H1 (cell line): ENCODE data around the gene EIF4A3. TPM values are rescaled to one million over a fixed set of nuclear protein-coding genes. Genes with fewer than 3 reads are reported as not detected.

Source experiments
- BCL11A ChIP-seq, 2 experiments: IDR thresholded peaks; one replicate each; pipeline ENCODE4 v1.6.1; 2011; ENCODE audit warnings: low read depth in 2 of 2, low read length in 2 of 2, mild to moderate bottlenecking in 2 of 2
- CHD1 ChIP-seq: IDR thresholded peaks from 2 replicates; pipeline ENCODE4 v1.6.1; 2012; ENCODE audit warnings: low read depth, low read length, improper control_type of control experiment
- CHD2 ChIP-seq: IDR thresholded peaks from 2 replicates; pipeline ENCODE4 v1.6.1; 2012; ENCODE audit warnings: low read length, improper control_type of control experiment
- EGR1 ChIP-seq: IDR thresholded peaks from 2 replicates; pipeline ENCODE4 v1.6.1; 2011; ENCODE audit warnings: low read depth, low read length, borderline replicate concordance
- GTF2F1 ChIP-seq: IDR thresholded peaks from 2 replicates; pipeline ENCODE4 v1.6.1; 2012; ENCODE audit warnings: low read depth, low read length, improper control_type of control experiment, borderline replicate concordance
- JUND ChIP-seq: IDR thresholded peaks from 2 replicates; pipeline ENCODE4 v1.6.1; 2011; ENCODE audit warnings: mild to moderate bottlenecking, improper control_type of control experiment, low read length
- KDM1A ChIP-seq: fragments of 200-600, 300-600 bp; sonication (generic); IDR thresholded peaks from 2 replicates; pipeline ENCODE4 v1.7.1; 2016; ENCODE audit warnings: mild to moderate bottlenecking, low read length, borderline replicate concordance
- PHF8 ChIP-seq: fragments of 200-600 bp; sonication (generic); conservative IDR thresholded peaks from 2 replicates; pipeline ENCODE4 v1.7.1; 2012; ENCODE audit warnings: low read depth, mild to moderate bottlenecking, inconsistent platforms, low read length, moderate library complexity
- RAD21 ChIP-seq, 2 experiments: IDR thresholded peaks in 1 of 2; conservative IDR thresholded peaks in 1 of 2; 2 replicates each; pipeline ENCODE4 v1.6.1; 2011; ENCODE audit warnings: low read depth in 2 of 2, low read length in 2 of 2, improper control_type of control experiment in 1 of 2, inconsistent platforms in 1 of 2, mild to moderate bottlenecking in 1 of 2, moderate library complexity in 1 of 2
- TAF1 ChIP-seq: IDR thresholded peaks from 2 replicates; pipeline ENCODE4 v1.6.1; 2011; ENCODE audit warnings: mild to moderate bottlenecking, low read depth, low read length
- TBP ChIP-seq: IDR thresholded peaks from 2 replicates; pipeline ENCODE4 v1.6.1; 2011; ENCODE audit warnings: low read depth, low read length, improper control_type of control experiment
- TCF12 ChIP-seq: IDR thresholded peaks from 2 replicates; pipeline ENCODE4 v1.6.1; 2011; ENCODE audit warnings: low read depth, mild to moderate bottlenecking, low read length
- TEAD4 ChIP-seq: IDR thresholded peaks from 2 replicates; pipeline ENCODE4 v1.6.1; 2012; ENCODE audit warnings: low read depth, low read length, inconsistent platforms, mixed read lengths
- YY1 ChIP-seq: IDR thresholded peaks from 2 replicates; pipeline ENCODE4 v1.6.1; 2011; ENCODE audit warnings: low read depth, mild to moderate bottlenecking, low read length
- polyA plus RNA-seq, 7 experiments: library from polyadenylated mRNA; depleted of rRNA in 3 of 7; stranded (reverse) in 5 of 7; unstranded in 2 of 7; fragments of >200 nt in 5 of 7; fragments of 200-250 nt in 2 of 7; gene quantifications; 1 replicate in 5 of 7; 2 replicates in 1 of 7; 4 replicates in 1 of 7; pipeline versions ENCODE4 v1.2.1 to v1.2.3, GENCODE V29; 2011 to 2013; ENCODE audit warnings: missing spikeins in 2 of 7, mixed read lengths in 2 of 7
- total RNA-seq: library from RNA; stranded (reverse); fragmentation: NEBNext Ultra II Directional; extraction: Animal tissue kit (Norgen Biotek cat#: 25700); gene quantifications from 2 replicates; pipeline ENCODE4 v1.2.1, GENCODE V29; 2021
- TF ChIP-seq, protein P1 (sequence below): IDR thresholded peaks from 2 replicates; pipeline ENCODE4 v1.6.1; 2012; ENCODE audit warnings: inconsistent platforms

Gene EIF4A3
- total and polyA plus RNA-seq, 2 of the 8 experiments (the other 6 are each of a cell fraction or from before 2014, with no cell fraction given): 142 to 146 TPM

DNA sequence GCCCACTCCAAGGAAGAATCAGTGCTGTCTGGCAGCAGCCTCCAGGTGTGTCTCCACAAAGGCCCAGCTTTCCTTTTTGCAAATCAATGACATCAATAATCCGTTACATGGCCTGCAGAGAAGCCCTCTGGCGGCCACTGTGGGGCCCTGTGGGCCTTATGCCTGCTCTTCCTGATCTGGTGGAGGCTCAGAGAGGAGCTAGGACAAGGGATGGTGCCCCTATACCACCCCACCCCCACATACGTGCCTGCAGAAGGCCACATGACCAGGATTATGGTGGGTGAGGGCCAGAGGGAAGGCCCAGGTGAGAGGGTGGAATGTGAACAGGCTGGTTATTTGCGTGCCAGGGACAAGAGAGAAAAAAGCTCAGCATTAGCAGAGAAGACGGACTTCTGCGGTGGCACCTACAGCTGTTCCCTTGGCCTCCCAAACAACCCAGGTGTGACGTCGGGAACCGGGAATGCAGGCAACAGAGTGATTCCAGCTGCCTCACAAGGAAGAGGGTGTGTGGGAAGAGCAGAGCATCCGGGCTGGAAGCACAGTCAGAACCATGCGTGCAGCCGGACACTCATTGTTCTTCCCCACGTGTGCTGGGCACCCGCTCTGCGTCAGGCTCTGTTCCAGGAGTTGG is 22.5 kb downstream of the EIF4A3 start (continued):
- TF ChIP-seq CHD2 (no peak), CHD1 (no peak), PHF8 (0 out of 2 replicates have a peak, but pooled peaks have one; percentile 27), GTF2F1 (no peak), BCL11A (IDR thresholded peaks at IDR 0.05; ENCODE audit: low read depth in 2 of 2, low read length in 2 of 2) (no peak), TBP (peak; percentile 44; the same call in 1 of the 2 replicates), KDM1A (peak; percentile 30; the same call in 1 of the 2 replicates), TAF1 (peak; percentile 61; the same call in 1 of the 2 replicates), TCF12 (0 out of 2 replicates have a peak, but pooled peaks have one; percentile 64), JUND (peak; percentile 49), EGR1 (no peak), TEAD4 (peak; percentile 43), YY1 (0 out of 2 replicates have a peak, but pooled peaks have one; percentile 16), RAD21 (IDR thresholded peaks at IDR 0.05 in 1 of 2, conservative IDR thresholded peaks at IDR 0.05 in 1 of 2; ENCODE audit: low read depth in 2 of 2, low read length in 2 of 2) (peak; percentile 58 to 70)
- TF ChIP-seq, protein P1, sequence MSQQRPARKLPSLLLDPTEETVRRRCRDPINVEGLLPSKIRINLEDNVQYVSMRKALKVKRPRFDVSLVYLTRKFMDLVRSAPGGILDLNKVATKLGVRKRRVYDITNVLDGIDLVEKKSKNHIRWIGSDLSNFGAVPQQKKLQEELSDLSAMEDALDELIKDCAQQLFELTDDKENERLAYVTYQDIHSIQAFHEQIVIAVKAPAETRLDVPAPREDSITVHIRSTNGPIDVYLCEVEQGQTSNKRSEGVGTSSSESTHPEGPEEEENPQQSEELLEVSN: peak; percentile 10; the same call in 1 of the 2 replicates
